ENCODE results near the gene CDH22.

GRCh38 chr20:46168438-46168837 is 139.9 kb downstream of the CDH22 start:
- TF ChIP-seq, protein P1, sequence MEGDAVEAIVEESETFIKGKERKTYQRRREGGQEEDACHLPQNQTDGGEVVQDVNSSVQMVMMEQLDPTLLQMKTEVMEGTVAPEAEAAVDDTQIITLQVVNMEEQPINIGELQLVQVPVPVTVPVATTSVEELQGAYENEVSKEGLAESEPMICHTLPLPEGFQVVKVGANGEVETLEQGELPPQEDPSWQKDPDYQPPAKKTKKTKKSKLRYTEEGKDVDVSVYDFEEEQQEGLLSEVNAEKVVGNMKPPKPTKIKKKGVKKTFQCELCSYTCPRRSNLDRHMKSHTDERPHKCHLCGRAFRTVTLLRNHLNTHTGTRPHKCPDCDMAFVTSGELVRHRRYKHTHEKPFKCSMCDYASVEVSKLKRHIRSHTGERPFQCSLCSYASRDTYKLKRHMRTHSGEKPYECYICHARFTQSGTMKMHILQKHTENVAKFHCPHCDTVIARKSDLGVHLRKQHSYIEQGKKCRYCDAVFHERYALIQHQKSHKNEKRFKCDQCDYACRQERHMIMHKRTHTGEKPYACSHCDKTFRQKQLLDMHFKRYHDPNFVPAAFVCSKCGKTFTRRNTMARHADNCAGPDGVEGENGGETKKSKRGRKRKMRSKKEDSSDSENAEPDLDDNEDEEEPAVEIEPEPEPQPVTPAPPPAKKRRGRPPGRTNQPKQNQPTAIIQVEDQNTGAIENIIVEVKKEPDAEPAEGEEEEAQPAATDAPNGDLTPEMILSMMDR (conservative IDR thresholded peaks at IDR 0.05) = no peak
- TF ChIP-seq ZFX (IDR thresholded peaks at IDR 0.05) = no peak

Measured in C4-2B (cell line).